T follicular helper cell (primary cell): ENCODE data around the gene C19orf44.

Source experiments
- DNase-seq: peaks from one replicate; pipeline ENCODE4 v3.0.0-alpha.2; 2020; ENCODE audit warnings: low read depth

C19orf44 gene

GRCh38 chr19:16518061-16518460, 21.9 kb downstream of the C19orf44 start:
- DNase-seq = no peak

- no peak for DNase-seq
These were observed 22.5 kb downstream of the C19orf44 start for GRCh38 chr19:16518483-16519229.

DNA sequence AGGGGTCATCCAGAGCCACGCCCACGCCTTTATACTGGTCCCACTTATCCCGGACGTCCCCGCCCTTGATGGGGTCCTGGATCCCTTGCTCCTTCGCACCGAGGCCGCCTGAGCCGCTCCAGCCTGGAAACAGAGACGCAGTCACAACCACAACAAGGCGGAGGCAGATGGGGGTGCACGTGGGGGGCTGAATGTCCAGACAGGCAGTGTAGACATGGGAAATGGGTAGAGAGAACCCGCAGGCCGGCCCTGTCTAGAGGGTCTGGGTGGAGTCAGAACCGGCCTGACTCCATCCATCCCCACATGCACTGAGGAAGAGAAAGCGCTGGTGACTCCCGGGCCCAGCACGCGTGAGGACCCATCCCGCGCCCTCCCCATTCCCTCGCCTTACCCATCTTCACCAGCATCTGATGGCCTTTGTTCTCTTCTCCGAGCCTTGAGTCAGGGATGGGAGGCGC, 23.1 kb downstream of the C19orf44 start:
- DNase-seq = no peak

GRCh38 chr19:16520074-16520973, 24.1 kb downstream of the C19orf44 start:
- no peak for DNase-seq

GRCh38 chr19:16520986-16521624, 24.9 kb downstream of the C19orf44 start:
- no peak for DNase-seq

DNA sequence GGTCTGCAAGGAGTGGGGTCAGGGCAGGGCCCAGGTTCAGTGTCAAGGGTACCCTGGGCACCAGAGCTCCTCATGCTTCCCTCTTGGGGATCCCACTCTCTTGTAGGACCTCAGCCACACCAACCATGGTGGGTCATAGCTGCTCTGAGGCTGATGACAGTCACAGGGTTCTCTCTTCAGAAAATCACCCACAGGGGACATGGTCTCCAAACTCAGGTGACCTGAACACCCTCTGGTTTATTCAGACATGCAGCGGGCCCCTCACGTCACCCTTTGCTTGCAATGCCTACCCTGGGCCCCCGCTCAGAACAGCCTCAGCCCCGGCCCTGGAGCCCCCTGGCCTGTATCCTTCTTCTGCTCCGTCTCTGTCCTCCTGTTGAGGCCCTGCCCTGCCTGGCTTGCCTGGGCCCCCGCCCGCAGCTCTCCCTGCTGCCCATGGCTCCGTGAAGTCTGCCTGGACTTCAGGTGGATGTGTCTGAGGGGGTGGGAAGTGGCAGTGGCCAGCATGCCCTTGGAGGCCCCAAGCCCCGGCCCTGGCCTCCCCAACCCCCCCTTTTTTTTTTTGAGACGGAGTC, 25.6 kb downstream of the C19orf44 start:
- DNase-seq = no peak

GRCh38 chr19:16522559-16523377, 26.6 kb downstream of the C19orf44 start:
- DNase-seq = no peak

- DNase-seq = no peak
These were observed 29.0 kb downstream of the C19orf44 start for GRCh38 chr19:16524991-16525734.

DNA sequence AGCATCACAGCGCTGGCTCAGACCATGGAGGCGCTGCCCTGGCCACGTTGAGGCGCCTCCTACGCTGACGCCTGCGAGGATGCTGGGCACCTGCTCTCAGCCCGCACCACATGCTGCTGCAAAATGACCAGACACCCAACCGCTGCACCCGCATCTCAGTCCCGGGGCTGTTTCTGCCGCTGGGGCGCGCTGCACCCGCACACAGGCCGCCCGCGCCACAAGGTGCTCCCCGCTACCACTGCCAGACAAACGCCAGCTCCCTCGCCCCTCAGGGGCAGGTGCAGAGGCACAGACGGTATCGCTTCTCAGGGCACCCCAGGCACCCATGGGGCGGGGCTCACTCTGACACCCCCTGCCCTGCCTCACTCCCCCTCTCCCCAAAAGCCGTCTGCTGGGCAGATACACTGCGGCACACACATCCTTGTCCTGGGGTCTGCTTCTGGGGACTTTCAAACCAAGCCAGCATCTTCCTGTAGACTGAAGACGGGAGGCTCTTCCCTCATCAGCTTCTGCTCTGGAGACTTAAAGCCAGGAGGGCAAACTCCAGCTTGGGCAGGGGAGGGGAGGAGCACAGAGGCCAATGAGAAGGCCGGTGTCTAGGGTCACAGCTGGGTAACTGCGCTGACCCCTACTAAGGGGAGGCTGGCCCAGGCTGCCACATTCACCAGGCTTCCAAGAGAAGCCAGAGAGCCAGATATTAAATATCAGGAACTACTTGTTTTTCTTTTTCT, 29.7 kb downstream of the C19orf44 start:
- no peak for DNase-seq

DNA sequence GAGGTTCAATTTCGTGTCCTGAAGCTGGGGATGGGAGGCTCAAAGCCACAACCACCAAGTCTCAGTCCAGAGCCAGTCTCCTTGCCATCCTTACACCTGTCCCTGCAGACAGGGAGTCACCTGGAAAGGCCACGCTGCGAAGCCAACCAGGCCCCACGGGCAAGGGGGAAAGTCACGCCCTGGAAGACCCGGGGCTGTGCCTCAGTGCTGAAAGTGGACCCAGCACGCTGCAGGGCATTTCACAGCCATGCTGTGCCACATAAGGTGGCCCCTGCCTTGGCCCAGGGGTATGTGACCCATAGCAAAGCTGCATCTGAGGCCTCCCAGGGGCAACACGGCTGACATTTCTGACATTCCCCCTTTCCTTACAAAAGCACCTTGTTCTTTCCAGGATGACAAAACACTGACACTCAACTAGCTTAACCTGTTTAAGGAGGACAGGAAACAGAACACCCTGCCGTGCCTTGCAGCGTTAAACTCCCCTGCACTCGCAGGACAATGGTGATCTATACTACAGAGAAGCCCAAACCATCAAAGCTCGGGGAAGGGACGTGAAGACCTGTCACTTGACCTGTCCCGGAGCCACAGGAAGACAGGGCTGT, 31.2 kb downstream of the C19orf44 start:
- no peak for DNase-seq

- DNase-seq = peak; percentile 28
These were observed 31.9 kb downstream of the C19orf44 start for GRCh38 chr19:16527971-16528521.

DNA sequence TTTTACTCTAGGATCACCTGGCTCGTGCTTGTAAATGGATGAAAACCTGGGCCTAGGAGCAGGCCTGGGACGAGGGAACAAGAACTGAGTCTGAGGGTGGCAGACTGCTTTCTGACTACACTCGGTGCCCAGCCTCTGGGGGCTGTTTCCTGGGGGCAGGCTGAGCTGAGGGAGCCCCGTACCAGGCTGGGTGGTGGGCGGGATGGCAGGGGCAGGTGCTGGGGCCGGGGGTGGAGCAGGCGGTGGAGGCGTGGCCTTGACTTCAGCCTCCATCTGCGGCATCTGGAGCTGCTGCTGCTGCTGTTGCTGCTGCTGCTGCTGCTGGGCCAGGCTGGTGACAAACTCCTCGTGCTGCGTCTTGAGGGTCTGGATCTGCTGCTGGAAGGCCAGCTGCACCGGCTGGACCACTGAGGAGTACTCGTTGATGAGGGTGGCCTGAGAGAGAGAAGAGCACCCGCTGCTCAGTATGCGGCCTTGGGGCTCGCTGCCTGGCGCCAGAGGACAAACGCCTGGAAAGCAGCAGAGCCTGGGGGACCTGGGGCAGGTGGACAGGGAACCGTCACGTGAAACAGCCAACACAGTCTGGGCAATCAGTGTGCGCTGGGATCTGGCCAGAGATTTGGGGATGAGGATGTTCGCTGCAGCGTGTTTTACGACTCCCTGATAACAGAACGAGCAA, 33.4 kb downstream of the C19orf44 start:
- no peak for DNase-seq

DNA sequence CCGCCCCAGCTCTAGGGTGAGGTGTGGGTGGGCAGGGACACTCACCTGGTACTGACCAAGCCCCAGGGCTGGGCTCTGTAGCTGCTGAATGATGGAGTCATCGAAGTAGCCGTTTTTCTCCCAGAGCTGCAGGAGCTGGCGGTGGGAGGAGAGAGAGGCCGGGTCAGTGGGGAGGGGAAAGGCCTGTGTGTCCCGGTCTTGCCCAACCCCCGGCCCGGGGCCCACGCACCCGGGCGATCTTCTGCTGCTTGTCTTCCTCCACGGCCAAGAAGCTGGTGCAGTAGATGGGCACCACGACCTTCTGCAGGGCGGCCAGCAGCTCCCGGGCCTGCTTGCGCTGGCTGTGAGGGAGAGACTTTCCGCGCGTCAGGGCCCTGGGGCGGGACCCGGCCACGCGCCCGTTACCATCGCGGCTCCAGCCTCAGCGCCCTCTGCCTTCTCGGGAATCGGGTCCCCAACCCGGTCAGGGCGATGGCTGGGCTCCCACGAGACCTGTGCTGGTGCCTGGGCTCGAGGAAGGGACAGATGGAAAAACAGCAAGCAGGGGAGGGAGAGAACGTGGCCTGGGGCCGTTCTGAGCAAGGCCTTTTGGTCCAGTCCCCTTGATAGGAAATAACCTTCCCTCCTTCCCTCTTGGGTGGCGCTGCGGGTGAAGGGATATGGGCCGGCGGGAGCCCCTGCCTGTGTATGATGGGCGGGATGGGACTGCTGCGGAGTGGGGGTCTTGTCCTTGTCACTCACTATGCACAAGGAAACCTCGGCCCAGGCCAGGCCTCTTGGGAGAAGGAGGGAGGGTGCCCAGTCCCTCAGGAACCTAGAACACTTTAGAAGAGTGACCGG, 34.6 kb downstream of the C19orf44 start:
- no peak for DNase-seq

DNA sequence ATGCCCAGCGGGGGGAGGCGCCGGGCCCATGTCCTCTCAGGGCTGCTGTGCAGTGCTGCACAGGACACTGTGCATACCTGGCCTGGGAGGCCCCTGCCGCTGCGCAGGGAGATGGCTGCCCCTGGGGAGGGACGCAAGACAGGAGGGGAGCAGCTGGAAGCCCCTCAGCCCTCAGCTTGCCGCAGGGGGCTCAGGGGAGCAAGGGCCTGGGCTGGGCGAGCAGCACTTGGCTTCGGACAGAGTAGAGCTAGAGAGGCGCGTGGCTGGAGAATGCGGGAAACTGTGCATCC, 35.1 kb downstream of the C19orf44 start:
- DNase-seq = no peak

DNA sequence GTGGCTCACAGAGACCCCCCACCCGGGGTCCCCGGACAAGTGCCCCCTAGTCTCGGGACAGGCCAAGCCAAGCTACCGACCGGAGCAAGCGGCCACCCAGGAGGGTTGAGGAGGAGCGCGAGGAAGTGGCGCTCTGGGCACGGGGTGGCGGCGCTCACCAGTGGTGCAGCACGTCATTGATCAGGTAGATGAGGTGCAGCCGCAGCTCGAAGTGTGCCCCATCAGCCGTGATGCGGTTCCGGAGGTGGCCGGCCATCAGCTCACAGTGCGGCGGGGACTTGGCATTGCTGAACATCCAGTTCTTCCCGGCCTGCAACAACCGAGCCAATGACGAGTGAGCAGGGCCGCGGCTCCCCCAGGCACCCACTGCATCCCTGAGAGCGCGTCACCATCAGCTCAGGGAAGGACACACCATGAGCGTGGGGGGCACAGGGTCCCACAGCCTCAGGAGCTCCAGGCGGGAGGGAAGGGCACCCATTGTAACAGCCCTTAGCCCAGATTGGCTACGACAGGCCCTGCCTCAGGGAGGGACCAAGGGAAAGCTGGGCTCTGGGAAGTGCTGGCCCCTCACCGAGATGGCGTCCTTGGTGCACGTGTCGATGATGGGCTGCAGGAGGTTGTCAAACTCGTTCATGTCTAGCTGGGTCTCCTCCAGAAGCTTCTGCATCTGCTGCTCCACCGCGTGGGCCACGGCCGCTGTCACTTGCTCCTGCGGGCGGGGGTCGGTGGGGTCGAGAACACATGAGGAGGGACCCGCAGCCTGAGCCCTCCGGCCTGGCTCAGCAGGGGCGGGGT, 36.4 kb downstream of the C19orf44 start:
- DNase-seq = no peak

DNA sequence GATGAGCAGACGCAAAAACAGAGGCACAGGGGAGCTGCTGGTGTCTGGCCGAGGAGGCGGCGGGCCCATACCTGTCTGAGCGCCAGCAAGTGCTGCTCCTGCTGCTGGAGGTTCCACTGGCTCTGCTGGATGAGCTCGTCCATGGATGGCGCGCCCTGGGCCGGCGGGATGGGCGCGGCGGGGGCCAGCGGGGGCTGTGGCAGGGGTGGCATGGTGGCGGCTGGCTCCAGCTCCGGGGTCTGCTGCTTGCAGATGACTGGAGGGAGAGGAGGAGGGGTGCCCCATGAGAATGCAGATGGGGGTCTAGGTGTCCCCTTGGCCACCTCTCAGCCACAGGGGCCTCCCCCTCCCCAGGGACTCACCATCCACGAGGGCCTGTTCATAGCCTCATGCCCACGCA, 39.2 kb downstream of the C19orf44 start:
- DNase-seq = no peak

DNA sequence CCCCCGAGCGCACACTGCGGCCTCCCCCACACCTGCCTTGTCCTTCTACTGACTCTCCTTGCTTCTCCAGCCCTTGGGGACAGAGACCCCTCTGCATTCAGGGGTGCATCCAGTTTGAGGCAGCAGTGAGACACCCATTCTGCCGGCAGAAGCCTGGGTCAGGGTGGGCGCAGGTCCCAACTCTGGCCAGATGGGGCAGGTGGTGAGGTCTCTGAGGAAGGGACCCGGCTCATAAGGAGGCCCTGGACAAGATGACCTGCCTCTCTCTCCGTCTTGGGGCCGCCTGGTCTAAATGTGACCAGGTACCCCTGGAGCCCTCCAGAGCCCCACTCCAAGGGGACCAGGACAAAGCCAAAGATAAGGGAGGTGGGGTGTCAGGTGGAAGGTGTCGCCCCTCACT, 39.9 kb downstream of the C19orf44 start:
- DNase-seq = no peak
